Activated CD8-positive, alpha-beta memory T cell treated with anti-CD3 and anti-CD28 coated beads for 48 hours (primary cell): ENCODE results near the gene STEAP1B.
"Not testable (repeated sequence)": the region's sequence is repeated elsewhere in the genome, so short reads cannot be mapped to it uniquely, and the experiment has no call there.

Experiments used
- DNase-seq, 3 experiments: peaks; one replicate each; pipeline ENCODE4 v3.0.0-alpha.2; 2020; ENCODE audit warnings: low read depth in 2 of 3, low spot score in 2 of 3

STEAP1B gene

DNA sequence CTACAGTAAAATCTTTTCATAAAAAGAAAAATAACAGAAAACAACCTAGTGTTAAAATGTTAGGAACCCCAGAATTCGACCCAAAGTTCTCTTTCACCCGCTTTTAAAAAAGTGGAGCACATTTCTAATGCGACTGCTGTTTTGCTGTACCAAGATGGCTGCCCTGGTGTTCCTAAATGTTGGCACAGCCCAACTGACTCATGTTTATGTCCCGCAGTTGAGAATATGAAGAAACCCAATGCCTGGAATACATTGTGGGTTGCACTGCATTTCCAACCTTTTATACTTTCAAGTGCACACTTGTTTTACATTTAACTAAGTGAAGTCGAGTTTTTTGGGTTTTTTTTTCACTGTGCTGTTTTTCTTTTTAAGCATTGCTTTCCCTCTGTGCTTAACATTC is 944 bp downstream of the STEAP1B start:
- DNase-seq = no peak

- DNase-seq = not testable (repeated sequence)
Observed at GRCh38 chr7:22496912-22497311, 3.1 kb downstream of the STEAP1B start.

DNA sequence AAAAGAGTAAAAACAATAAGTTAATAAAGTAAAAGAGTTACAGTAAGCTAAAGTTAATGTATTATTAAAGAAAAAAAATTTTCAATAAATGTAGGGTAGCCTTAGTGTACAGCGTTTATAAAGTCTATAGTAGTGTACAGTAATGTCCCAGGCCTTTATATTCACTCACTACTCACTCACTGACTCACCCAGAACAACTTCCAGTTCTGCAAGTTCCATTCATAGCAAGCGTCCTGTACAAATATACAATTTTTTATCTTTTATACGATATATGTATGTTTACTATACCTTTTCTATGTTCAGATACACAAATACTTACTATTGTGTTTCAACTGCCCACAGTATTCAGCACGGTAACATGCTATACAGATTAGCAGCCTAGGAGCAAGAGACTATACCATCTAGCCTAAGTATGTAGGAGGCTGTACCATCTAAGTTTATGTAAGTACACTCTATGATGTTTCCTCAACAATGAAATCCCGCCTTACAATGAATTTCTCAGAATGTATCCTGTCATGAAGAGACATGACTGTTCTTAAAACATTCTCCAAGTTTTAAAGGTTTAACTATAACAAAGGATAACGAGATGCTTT is 3.6 kb downstream of the STEAP1B start:
- not testable (repeated sequence) for DNase-seq

DNA sequence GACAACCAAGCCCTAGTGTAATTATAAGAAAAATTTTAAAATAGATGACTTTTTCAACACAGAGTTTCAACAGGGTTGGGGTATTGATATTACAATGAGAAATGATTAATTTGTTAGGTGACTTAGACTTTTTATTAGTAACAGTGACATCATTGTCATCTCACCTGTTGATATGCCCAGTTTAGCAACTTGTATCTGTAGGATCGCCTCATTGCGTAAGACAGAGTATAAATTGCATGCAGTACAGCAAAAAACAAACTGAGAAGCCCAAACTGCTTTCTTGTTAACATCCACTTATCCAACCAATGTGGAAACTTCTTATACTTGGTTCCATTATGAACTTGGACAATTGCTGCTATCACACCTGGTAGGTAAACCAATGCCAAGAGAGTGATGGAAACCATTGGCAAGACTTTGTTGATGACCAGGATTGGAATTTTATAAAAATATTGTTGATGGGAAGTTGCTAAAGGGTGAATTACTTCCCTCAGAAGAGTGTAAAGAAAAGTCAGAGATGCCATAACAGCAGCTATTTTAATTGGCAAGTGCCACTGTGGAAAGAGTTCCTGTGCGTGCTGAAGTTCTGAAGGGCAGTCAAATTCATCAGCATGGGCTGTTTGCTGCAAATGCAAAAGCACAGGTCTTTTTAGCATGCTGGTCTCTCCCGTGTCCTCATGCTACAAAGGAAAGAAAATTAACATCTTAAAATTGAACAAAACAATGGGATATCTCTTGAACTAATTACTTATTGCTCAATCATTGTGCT is 6.6 kb downstream of the STEAP1B start:
- DNase-seq = not testable (repeated sequence)

GRCh38 chr7:22488643-22489462 is 11.1 kb downstream of the STEAP1B start:
- peak in 2 of 3 experiments; percentile 25 to 50 for DNase-seq

DNA sequence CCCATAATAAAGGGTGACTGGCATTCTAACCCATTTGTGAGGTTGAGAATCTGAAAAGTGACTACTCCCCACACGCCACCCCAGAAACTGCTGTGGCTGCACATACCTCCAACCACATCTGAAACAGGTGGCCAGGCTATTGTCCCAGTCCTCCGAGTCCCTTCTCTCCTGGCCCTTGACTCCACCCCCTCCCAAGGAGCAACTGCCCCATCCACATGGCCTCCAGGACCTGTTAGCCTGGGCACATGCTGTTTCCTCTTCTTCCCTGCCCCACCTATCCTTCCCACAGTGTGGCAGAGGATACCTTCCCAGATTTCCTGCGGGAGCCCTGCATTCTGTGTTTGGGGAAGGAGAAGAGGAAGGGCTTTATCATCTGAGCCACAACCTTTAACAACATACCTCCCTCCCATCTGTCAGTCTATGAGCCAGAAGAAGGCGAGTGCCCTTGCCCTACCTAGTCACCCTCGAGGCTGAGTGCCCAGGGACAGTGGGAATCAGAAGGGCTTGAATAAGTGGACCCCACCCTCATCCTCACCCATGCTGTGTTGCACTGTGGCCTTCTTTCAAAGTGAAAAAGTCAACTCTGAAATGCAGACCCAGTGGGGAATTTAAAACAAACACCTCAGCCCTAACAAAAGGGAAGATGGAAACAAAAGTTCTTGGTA is 11.9 kb downstream of the STEAP1B start:
- no peak for DNase-seq

DNA sequence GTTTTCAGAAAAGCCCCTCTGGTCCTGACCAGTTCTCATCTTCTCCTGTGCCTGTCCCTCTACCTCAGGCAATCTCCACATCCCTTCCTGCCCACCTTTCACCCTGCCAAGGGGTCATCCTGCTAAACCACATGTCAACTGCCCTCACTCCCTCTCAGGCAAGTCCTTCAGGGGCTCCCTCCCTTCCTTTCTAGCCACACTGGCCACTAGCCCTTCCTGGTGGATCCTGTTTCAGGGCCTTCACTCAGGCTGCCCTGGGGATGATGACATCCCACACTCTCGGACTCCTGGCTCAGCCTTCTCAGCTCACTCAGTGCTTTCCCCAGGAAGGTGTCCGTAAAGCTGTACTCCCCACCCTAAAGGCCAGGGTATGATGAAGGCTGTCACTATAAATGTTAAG is 13.4 kb downstream of the STEAP1B start:
- DNase-seq = no peak

- no peak for DNase-seq
Observed at GRCh38 chr7:22485189-22485588, 14.8 kb downstream of the STEAP1B start.

DNA sequence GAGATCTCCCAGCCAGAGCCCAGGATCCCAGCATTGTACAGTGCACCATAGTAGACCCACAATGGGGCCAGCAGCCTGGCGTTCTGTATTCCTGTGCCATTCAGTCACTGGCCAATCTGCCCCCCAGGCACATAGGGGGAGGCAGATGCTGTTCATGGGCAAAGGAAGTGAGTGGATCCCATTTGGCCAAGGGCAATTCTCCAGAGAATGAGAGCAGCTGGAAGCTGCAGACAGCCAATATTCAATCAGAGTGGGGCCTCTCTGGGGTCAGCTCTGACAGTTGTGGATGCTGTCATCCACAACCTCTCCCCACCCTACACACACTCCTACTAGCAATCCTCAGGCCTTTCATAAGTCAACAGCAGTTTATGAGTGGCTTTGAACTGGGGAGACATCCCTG is 17.5 kb downstream of the STEAP1B start:
- no peak for DNase-seq

- no peak for DNase-seq
Observed at GRCh38 chr7:22481726-22482125, 18.3 kb downstream of the STEAP1B start.

DNA sequence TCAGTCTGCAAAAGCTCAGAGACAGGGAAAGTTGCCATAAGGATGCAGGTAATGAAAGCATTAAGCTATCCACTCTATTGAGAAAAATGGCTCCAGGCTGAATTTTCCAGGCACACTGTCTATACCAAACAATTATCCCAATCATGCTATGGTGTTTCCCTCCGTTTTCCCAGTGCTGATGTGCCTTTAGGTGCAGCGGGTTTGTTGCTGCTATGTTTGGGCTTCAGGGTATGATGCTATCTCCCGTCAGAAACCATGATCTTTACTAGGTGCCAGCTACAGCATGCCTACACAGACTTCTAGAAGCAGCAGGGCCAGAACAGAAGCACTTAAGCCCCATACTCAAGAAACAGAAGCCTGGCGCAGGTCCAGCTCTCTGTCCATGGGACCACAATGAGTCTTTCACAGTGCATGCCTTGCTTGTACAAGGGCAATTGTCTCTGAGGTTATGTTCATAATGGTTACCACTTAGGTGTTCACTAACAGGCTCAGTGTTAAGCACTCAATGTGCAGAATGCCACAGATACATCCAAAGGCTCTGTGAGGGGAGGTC is 19.4 kb downstream of the STEAP1B start:
- DNase-seq = no peak

DNA sequence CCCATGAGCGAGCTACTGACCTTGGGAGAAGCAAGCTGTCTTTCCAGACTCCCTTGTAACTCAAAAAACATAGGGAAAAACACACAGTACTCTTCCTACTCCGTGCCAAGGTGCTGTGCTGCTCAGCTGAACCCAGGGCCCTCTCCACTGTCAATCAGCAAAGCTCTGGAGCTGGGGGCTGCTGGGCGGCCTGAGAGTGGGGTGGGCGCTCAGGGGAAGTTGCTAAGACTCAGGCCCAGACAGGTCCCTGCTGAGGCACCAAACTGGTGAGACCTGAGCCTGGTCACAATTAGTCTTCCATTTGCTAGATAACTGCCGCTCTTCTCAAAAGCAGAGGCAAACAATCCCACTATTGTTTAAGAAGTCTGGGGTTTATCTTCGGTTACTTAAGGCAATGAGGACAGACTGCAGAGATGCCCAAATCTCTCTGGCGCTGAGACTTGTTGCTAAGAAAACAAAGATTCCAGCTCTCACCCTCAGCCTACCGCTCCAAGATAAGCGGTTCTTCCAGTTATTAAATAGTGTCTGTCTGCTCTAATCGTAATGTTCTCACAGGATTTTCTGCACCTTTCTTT is 22.0 kb downstream of the STEAP1B start:
- no peak for DNase-seq

GRCh38 chr7:22477262-22477661 is 22.7 kb downstream of the STEAP1B start:
- no peak for DNase-seq

- DNase-seq = no peak
Observed at GRCh38 chr7:22476824-22477223, 23.2 kb downstream of the STEAP1B start.

DNA sequence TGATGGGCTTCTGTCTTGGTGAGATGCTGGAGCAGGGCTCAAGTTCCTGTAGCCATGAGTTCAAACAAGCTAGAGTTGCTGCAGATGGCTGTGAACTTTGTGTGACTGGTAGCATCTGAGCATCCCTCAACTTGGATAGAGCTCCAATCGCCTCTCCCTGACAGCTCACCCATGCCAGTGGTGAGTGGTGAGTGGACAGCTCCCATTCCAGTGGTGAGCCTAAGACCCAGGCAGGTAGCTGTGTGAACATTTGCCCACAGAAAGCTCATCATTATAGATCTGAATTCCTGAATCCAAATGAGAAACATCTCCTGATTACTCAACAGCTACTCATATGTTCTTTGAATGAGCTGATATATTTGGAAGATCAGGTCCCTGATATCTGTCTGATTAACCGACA is 25.3 kb downstream of the STEAP1B start:
- no peak for DNase-seq

- no peak for DNase-seq
Observed at GRCh38 chr7:22470981-22471380, 29.0 kb downstream of the STEAP1B start.

- no peak for DNase-seq
Observed at GRCh38 chr7:22469371-22470143, 30.4 kb downstream of the STEAP1B start.

- DNase-seq = no peak
Observed at GRCh38 chr7:22468609-22469008, 31.4 kb downstream of the STEAP1B start.

DNA sequence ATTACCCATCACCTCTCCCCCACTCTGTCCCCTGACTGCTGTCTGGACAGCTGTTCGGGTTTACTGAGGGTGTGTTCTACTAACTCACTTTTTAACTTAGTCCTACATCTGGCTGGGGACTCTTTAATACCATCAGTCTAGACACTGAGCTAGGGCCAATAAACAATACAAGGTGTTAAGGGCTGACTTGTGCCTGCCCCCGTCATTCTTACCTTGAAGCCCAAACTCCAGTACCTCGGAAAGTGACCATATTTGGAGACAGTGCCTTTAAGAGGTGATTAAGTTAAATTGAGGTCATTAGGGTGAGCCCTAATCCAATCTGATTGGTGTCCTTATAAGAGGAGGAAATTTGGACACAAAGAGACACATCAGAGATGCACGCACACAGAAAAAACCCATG is 35.7 kb downstream of the STEAP1B start:
- no peak for DNase-seq

DNA sequence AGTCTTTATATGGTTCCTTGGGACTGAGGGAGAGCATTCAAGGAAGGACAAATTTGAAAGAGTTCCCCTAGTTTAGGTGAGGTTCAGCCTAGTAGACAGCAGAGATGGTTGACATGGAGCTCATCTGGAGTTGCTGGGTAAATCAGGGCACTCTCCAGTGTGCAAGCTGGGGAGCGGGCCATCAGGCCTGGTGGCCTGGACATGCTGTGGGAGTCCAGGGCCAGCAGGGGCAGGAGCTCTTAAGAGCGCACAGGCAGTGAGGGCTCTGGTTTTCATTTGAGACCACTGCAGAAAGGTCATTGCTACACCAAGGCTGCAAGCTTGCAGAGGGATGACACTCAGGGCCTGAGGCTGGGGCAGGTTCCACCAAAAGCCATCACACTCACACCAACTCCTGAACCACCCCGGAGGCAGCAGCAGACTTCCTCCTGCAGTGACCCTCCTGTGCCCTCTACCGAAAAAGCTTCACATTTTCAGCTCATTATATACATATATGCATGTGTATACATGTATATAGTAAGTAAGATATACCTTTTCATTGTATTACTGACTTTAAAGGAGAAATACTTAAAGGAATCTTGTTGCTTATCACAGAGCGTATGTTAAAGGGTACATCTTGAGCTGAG is 39.5 kb downstream of the STEAP1B start:
- no peak for DNase-seq
